Measurements from ENCODE around the gene SYCP3. TPM values are rescaled to one million over a fixed set of nuclear protein-coding genes. Genes with fewer than 3 reads are reported as not detected.

SYCP3 gene
- total RNA-seq, 4 donors from 2014 or later: 0.38 to 0.53 TPM; not detected in 2

DNA sequence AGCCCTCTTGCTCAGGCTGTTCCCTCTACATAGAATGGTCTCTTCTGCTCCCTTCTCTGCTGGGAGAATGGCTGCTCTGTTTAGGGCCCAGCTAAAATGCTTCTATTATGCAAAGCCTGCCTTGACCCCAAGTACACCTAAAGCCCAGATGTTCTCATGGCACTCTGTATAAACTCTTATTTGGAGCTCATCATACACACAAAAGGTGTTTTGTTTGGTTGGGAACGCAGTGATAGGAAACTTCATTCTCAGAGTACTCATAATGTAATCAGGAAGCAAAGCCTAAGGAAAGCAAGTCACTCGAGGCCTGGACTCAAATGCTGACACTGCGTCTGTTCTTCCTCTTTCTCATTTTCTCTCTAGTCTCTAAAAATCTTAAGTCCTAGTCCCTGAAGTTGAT is 38.2 kb upstream of the SYCP3 start:
- TF ChIP-seq POLR2A (IDR thresholded peaks at IDR 0.05): no peak
- no peaks in the 10 kb centered on the region for H3K9me3 ChIP-seq
- no peaks in the 10 kb centered on the region for H3K27me3 ChIP-seq
- peaks cover 0 to 51% (median 0%) of the 10 kb centered on the region in 3 donors for H3K36me3 ChIP-seq
- intact Hi-C loops (cut with DNase I): no loop called here
- 50 to 58% methylated on average over 3 of the region's 3 CpGs for WGBS, 2 donors
- no peak for DNase-seq
- no peak overlapping the region for H3K4me3 ChIP-seq
- peak overlapping the region in 2 of 4 donors; percentile 13 to 30 for H3K27ac ChIP-seq
- H3K4me1 ChIP-seq: peaks cover 0 to 4% (median 0%) of the 10 kb centered on the region in 3 donors

DNA sequence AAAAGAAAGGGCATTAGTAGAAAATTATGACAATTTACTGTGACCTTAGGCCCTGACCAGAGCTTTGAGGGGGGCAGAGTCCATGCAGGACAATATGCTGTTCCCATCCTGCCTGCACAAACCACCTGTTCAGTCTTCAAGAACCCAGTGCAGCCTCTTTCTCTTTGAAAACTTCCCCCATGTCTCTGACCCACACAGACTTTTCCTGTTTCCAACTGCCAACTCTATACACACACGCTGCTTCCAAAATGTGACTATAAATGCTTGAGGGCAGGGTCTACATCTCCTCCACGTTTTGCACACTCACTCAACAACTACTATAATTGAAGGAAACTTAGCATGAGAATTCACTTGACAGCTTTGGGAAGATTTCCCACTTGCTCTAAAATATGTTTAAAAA is 36.6 kb upstream of the SYCP3 start:
- WGBS, 2 donors: 62 to 64% methylated on average over 2 of the region's 2 CpGs
- no peak overlapping the region for H3K27ac ChIP-seq
- no peaks in the 10 kb centered on the region for H3K9me3 ChIP-seq
- peaks cover 0 to 6% (median 0%) of the 10 kb centered on the region in 3 donors for H3K4me1 ChIP-seq
- no peak overlapping the region for H3K4me3 ChIP-seq
- H3K27me3 ChIP-seq: no peaks in the 10 kb centered on the region
- intact Hi-C loops (cut with DNase I): no loop called here
- H3K36me3 ChIP-seq: peaks cover 0 to 52% (median 0%) of the 10 kb centered on the region in 3 donors
- DNase-seq: no peak
- TF ChIP-seq POLR2A (IDR thresholded peaks at IDR 0.05): no peak
- TF ChIP-seq, protein P1, sequence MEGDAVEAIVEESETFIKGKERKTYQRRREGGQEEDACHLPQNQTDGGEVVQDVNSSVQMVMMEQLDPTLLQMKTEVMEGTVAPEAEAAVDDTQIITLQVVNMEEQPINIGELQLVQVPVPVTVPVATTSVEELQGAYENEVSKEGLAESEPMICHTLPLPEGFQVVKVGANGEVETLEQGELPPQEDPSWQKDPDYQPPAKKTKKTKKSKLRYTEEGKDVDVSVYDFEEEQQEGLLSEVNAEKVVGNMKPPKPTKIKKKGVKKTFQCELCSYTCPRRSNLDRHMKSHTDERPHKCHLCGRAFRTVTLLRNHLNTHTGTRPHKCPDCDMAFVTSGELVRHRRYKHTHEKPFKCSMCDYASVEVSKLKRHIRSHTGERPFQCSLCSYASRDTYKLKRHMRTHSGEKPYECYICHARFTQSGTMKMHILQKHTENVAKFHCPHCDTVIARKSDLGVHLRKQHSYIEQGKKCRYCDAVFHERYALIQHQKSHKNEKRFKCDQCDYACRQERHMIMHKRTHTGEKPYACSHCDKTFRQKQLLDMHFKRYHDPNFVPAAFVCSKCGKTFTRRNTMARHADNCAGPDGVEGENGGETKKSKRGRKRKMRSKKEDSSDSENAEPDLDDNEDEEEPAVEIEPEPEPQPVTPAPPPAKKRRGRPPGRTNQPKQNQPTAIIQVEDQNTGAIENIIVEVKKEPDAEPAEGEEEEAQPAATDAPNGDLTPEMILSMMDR (IDR thresholded peaks at IDR 0.05): no peak

DNA sequence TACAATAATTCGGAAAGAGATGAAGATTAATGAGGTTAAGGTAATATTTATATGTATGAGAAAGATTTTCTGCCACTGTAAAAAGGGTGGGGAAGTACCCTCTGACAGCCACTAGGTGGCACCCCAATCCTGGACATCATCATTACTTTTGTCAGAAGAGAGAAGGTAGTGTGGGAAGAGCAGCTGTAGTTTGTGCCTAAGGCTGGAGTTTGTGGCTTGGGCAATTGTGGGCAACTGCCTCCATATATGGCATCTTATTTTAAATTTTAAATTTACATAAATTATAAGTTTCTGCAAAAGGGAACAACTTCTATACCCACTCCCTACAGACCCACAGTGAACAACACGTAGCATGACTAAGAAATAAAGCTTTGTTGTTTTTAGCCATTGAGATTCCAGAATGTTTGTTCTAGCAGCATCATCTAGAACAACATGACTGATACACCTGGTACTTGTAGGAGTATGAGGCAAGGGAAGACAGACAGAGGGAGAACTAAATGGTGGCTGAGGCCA is 34.4 kb upstream of the SYCP3 start:
- intact Hi-C loops (cut with DNase I): loop anchor here (5.0 kb wide), 1 partner anchor 64 kb away; no protein-coding TSS in a partner anchor
- WGBS, 2 donors: 34 to 42% methylated on average over 2 of the region's 2 CpGs

DNA sequence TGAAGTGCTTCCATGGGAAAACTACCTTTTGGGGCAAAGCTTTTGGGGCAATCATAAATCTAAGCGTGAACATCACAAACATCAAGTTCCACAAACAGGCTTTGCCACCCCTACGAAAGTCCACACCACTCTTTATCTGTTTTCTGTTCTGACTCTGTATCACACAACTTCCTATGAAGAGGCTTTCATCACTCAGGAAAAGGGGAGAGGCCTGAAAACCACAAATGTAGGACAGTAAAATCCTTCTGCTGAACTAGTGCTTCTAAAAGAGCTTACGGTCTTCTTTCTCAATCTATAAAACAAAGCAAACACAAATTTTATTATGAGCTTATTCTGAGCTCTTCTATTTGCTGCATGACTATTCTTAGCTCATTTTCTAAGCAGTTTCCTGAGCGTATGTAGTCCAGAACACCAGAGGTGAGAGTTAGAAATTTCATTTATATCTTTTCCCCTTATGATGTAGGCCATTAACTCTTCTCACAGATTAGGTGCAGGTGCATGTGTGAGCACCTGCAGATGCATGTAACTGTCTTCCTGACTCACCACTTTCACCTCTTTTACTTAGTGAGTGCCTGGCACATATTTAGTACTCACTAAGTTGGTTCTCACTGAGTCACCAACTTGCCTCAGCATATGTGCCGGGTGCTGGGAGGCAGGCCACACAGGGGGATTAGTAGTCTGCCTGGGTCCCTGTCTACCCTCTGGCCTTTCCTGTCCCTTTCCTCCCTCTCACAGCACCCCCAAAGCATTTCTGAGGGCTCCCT is 32.9 kb upstream of the SYCP3 start:
- Histone ChIP-seq H3K27me3 (no peaks in the 10 kb centered on the region), H3K27ac (no peak overlapping the region), H3K4me1 (peaks cover 0 to 6% (median 0%) of the 10 kb centered on the region in 3 donors), H3K9me3 (no peaks in the 10 kb centered on the region), H3K4me3 (no peak overlapping the region), H3K36me3 (peaks cover 4 to 58% (median 6%) of the 10 kb centered on the region in 3 donors)
- 62 to 65% methylated on average over 5 of the region's 5 CpGs for WGBS, 2 donors
- TF ChIP-seq POLR2A (IDR thresholded peaks at IDR 0.05): no peak
- TF ChIP-seq, protein P1 (IDR thresholded peaks at IDR 0.05): no peak
- intact Hi-C loops (cut with DNase I): loop anchor here (5.0 kb wide), 1 partner anchor 65 kb away; no protein-coding TSS in a partner anchor
- DNase-seq: no peak

More for the DNA sequence above, 34.4 kb upstream of the SYCP3 start:
- Histone ChIP-seq H3K4me3 (no peak overlapping the region), H3K9me3 (no peaks in the 10 kb centered on the region), H3K27ac (no peak overlapping the region), H3K4me1 (peaks cover 0 to 6% (median 0%) of the 10 kb centered on the region in 3 donors), H3K36me3 (peaks cover 0 to 54% (median 4%) of the 10 kb centered on the region in 3 donors), H3K27me3 (no peaks in the 10 kb centered on the region)
- TF ChIP-seq POLR2A (IDR thresholded peaks at IDR 0.05): no peak
- TF ChIP-seq, protein P1 (IDR thresholded peaks at IDR 0.05): peak; percentile 85 to 97 (median 94)
- DNase-seq: no peak

DNA sequence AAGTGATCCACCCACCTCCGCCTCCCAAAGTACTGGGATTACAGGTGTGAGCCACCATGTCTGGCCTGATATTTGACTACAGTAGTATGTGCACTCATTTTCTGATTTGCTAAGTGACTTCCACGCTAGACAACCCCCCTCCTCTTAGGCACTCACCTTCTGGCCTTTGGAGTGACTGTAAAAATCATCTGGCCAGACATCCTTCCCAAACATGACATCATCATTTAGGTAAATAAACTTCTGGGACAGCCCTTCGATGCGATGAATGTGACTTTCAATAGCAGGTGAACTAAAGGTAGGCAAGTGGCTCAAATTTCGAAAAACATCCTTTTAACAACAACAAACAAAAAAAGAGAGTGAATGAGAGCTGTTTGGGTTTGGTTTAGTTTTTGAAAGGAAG is 30.6 kb upstream of the SYCP3 start:
- WGBS, 2 donors: 82 to 88% methylated on average over 4 to 5 of the region's 5 CpGs
- DNase-seq: no peak
- Histone ChIP-seq H3K27ac (no peak overlapping the region), H3K4me1 (peaks cover 0 to 12% (median 0%) of the 10 kb centered on the region in 3 donors), H3K9me3 (no peaks in the 10 kb centered on the region), H3K36me3 (peaks cover 4 to 62% (median 6%) of the 10 kb centered on the region in 3 donors), H3K4me3 (no peak overlapping the region), H3K27me3 (no peaks in the 10 kb centered on the region)
- TF ChIP-seq POLR2A (IDR thresholded peaks at IDR 0.05): no peak
- TF ChIP-seq, protein P1 (IDR thresholded peaks at IDR 0.05): no peak
- intact Hi-C loops (cut with DNase I): loop anchor here (5.0 kb wide), 1 partner anchor 67 kb away; no protein-coding TSS in a partner anchor
